SK-N-MC (cell line): ENCODE results near the gene SPTB.

Experiments used
- EZH2 ChIP-seq: fragments of 200-600 bp; sonication (generic); IDR thresholded peaks from one replicate; pipeline ENCODE4 v1.6.1; 2017; ENCODE audit warnings: antibody characterized with exemption
- FOXP2 ChIP-seq: optimal IDR thresholded peaks from 2 replicates; pipeline ENCODE3; 2011; ENCODE audit warnings: mild to moderate bottlenecking, moderate library complexity; ENCODE audit not compliant: insufficient read depth; ENCODE audit errors: extremely low read length, control extremely low read depth
- POLR2AphosphoS5 ChIP-seq: IDR thresholded peaks from 2 replicates; pipeline ENCODE4 v1.6.1; 2012; ENCODE audit warnings: mild to moderate bottlenecking, low read depth, low read length, borderline replicate concordance

DNA sequence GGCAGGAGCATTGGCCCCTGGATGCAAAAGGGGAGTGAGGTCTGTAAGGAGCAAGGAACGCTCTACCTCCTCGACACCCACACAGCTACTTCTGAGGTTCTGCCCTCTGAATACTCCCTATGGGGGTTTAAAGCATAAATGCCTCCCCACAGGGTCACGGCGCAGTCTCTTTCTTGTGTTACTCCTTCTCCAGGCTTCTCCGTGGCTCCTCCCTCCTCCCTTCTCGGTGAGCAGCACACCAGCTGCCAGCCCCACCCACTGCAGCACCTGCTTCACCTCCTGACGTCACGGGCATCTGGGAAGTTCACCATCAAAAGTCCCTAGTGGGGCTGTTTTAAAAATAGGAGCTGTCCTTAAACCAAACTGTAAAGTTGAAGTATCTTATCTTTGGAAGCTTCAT, 67.3 kb downstream of the SPTB start:
- no peak for TF ChIP-seq EZH2
- no peak for TF ChIP-seq POLR2AphosphoS5
- TF ChIP-seq FOXP2: no peak
